Measurements from ENCODE around the gene FZD10.

FZD10 gene

GRCh38 chr12:130131801-130132200 is 30.5 kb upstream of the FZD10 start:
- DNase-seq (ENCODE audit: low spot score) = no peak

GRCh38 chr12:130132831-130133511 is 29.3 kb upstream of the FZD10 start:
- no peak for DNase-seq (ENCODE audit: low spot score)

GRCh38 chr12:130133851-130134562 is 28.3 kb upstream of the FZD10 start:
- DNase-seq (ENCODE audit: low spot score) = no peak

- DNase-seq (ENCODE audit: low spot score) = no peak
Measured at GRCh38 chr12:130134563-130134915, 27.7 kb upstream of the FZD10 start.

- DNase-seq (ENCODE audit: low spot score) = no peak
Measured at GRCh38 chr12:130136509-130137039, 25.7 kb upstream of the FZD10 start.

- no peak for DNase-seq (ENCODE audit: low spot score)
Measured at GRCh38 chr12:130137040-130138018, 24.9 kb upstream of the FZD10 start.

GRCh38 chr12:130138478-130138877 is 23.8 kb upstream of the FZD10 start:
- DNase-seq (ENCODE audit: low spot score) = no peak

- no peak for DNase-seq (ENCODE audit: low spot score)
Measured at GRCh38 chr12:130139567-130140421, 22.5 kb upstream of the FZD10 start.

- no peak for DNase-seq (ENCODE audit: low spot score)
Measured at GRCh38 chr12:130141105-130141504, 21.2 kb upstream of the FZD10 start.

GRCh38 chr12:130141901-130142683 is 20.2 kb upstream of the FZD10 start:
- DNase-seq (ENCODE audit: low spot score) = no peak

- no peak for DNase-seq (ENCODE audit: low spot score)
Measured at GRCh38 chr12:130142736-130143135, 19.5 kb upstream of the FZD10 start.

- DNase-seq (ENCODE audit: low spot score) = no peak
Measured at GRCh38 chr12:130143136-130143535, 19.1 kb upstream of the FZD10 start.

- no peak for DNase-seq (ENCODE audit: low spot score)
Measured at GRCh38 chr12:130144256-130144655, 18.0 kb upstream of the FZD10 start.

GRCh38 chr12:130145731-130146130 is 16.5 kb upstream of the FZD10 start:
- no peak for DNase-seq (ENCODE audit: low spot score)

- DNase-seq (ENCODE audit: low spot score) = no peak
Measured at GRCh38 chr12:130146176-130146931, 15.9 kb upstream of the FZD10 start.

- DNase-seq (ENCODE audit: low spot score) = no peak
Measured at GRCh38 chr12:130147875-130148596, 14.2 kb upstream of the FZD10 start.

- DNase-seq (ENCODE audit: low spot score) = no peak
Measured at GRCh38 chr12:130151846-130152245, 10.4 kb upstream of the FZD10 start.

- DNase-seq (ENCODE audit: low spot score) = no peak
Measured at GRCh38 chr12:130152386-130152785, 9.9 kb upstream of the FZD10 start.

GRCh38 chr12:130153803-130154202 is 8.5 kb upstream of the FZD10 start:
- DNase-seq (ENCODE audit: low spot score) = no peak

Measured in globus pallidus (tissue), 1 donor.